ENCODE measurements around the gene L2HGDH.

L2HGDH gene

DNA sequence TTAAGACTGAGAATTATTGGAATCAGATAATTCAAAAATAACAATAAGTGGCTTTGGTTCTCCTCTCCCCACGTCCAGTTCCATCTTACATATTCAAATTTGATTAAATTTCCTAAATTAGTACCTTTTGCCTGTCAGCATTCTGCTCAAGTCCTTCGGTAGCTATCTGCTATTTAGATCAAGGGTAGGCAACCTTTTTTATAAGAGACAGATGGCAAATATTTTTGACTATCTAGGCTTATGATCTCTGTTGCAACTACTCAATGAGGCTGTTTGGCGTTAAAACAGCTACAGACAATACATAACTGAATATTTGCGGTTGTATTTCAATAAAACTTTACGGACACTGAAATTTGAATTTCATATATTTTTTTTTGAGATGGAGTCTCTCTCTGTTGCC, 21.7 kb downstream of the L2HGDH start:
- no peaks in the 10 kb centered on the region for H3K27me3 Mint-ChIP-seq
- no peaks in the 10 kb centered on the region for H3K9me3 Mint-ChIP-seq
- ATAC-seq (ENCODE audit: low read depth), result no peak
- no peak overlapping the region for H3K4me3 Mint-ChIP-seq
- DNase-seq (ENCODE audit: low spot score in 2 of 2), result no peak
- H3K4me1 Mint-ChIP-seq, result no peaks in the 10 kb centered on the region
- no peak overlapping the region for H3K27ac Mint-ChIP-seq
- peaks cover 15% of the 10 kb centered on the region for H3K36me3 Mint-ChIP-seq

DNA sequence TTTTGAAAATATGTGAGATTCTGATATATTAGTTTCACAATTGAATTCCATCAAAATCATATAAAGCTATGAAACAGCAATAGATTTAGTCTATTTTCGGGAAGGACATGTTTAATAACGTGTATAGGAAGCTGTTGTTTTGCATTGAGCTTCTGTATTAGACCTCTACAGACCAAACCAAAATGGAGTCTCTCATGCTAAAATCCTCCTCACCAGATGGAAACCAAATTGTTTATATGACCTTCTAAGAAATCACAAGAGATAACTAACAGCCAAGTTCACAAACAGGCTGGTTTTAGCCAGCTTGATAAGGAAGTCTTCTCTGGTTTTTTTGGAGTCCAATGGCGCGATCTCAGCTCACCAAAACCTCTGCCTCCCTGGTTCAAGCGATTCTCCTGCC, 23.9 kb downstream of the L2HGDH start:
- H3K27ac Mint-ChIP-seq, result no peak overlapping the region
- peaks cover 8% of the 10 kb centered on the region for H3K36me3 Mint-ChIP-seq
- no peaks in the 10 kb centered on the region for H3K4me1 Mint-ChIP-seq
- H3K4me3 Mint-ChIP-seq, result no peak overlapping the region
- H3K27me3 Mint-ChIP-seq, result no peaks in the 10 kb centered on the region
- ATAC-seq (ENCODE audit: low read depth) (no peak), DNase-seq (ENCODE audit: low spot score in 2 of 2) (no peak)
- H3K9me3 Mint-ChIP-seq, result no peaks in the 10 kb centered on the region

DNA sequence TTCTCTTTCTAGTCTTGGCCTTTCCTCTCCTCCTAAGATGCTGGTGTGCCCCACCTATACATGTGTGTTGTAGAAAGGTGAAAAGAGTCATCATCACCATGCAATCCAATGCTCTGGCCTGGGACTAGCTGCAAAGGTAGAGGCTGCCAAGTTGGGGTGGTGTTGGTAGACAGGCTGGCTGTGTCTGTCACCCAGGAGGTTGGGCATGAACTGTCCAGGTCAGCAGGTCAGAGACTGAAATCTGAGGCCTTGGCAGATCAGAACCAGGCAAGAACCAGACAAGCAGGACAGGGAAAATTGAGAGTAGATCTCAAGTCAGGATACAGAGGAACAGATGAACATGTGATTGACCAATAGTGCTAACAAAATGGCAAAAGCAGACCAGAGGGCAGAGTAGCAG, 26.2 kb downstream of the L2HGDH start:
- no peak for ATAC-seq (ENCODE audit: low read depth)
- Mint-ChIP-seq H3K27me3 (no peaks in the 10 kb centered on the region), H3K27ac (no peak overlapping the region), H3K9me3 (no peaks in the 10 kb centered on the region), H3K36me3 (peaks cover 9% of the 10 kb centered on the region), H3K4me1 (no peaks in the 10 kb centered on the region), H3K4me3 (no peak overlapping the region)
- no peak for DNase-seq (ENCODE audit: low spot score in 2 of 2)

DNA sequence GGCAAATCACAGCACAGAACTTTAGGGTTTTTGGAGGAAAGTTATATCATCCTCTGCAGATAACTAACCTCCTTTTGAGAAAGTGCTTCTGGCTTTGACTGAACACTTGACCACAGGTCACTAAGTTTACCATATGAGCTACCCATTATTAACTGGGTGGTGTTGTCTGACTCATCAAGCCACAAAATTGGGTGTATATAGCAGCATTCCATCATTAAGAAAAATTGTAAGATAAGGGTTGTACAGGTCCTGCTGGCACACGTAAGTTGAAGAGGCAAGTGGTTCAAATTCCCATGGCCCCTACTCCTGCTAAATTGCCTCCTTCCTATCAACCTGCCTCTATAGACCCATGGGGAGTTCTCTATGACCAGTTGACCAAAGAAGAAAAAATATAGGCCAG, 39.5 kb downstream of the L2HGDH start:
- Mint-ChIP-seq H3K27me3 (no peaks in the 10 kb centered on the region), H3K4me3 (no peak overlapping the region), H3K4me1 (no peaks in the 10 kb centered on the region), H3K36me3 (no peaks in the 10 kb centered on the region), H3K27ac (no peak overlapping the region), H3K9me3 (no peaks in the 10 kb centered on the region)
- ATAC-seq (ENCODE audit: low read depth) (no peak), DNase-seq (ENCODE audit: low spot score in 2 of 2) (no peak)

DNA sequence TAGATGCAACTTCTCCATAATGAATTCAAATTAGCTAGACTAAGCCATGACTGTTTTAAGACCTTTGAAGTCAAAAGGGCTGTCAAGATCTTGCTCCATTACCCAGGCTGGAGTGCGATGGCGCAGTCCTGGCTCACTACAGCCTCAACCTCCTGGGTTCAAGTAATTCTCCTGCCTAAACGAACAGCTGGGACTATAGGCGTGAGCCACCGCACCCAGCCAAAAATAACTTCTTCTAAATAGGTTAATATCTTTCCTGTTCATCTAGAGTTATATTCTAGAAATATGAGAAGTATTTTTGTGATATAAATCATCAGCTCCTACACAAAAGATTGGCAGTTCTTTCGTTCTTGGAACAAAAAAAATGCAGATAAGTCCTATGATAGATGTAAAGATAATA, 41.1 kb downstream of the L2HGDH start:
- Mint-ChIP-seq H3K4me1 (no peaks in the 10 kb centered on the region), H3K4me3 (no peak overlapping the region), H3K27ac (no peak overlapping the region), H3K27me3 (no peaks in the 10 kb centered on the region), H3K36me3 (no peaks in the 10 kb centered on the region), H3K9me3 (no peaks in the 10 kb centered on the region)
- DNase-seq (ENCODE audit: low spot score in 2 of 2), result no peak
- no peak for ATAC-seq (ENCODE audit: low read depth)

DNA sequence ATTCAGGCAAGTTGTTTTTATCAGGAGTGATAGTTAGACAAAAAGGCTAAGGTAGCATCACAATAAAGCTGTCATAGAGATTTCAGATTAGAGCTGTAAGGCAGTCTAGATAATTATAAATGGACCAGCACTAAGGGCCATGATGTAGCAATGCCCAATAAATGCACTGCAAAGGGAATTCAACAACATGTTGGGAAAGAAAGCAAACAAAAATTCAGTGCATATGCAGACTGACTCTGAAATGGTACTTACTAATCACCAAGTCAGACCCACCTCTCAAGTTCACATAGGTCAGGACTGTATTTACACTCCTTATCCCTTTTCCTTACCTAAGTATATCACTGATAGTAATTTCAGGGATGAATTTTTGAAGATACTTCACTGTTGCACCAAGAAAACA, 47.0 kb downstream of the L2HGDH start:
- ATAC-seq (ENCODE audit: low read depth) (no peak), DNase-seq (ENCODE audit: low spot score in 2 of 2) (no peak)
- peaks cover 2% of the 10 kb centered on the region for H3K4me1 Mint-ChIP-seq
- no peak overlapping the region for H3K4me3 Mint-ChIP-seq
- H3K27me3 Mint-ChIP-seq, result no peaks in the 10 kb centered on the region
- no peak overlapping the region for H3K27ac Mint-ChIP-seq
- H3K36me3 Mint-ChIP-seq, result peaks cover 3% of the 10 kb centered on the region
- no peaks in the 10 kb centered on the region for H3K9me3 Mint-ChIP-seq

DNA sequence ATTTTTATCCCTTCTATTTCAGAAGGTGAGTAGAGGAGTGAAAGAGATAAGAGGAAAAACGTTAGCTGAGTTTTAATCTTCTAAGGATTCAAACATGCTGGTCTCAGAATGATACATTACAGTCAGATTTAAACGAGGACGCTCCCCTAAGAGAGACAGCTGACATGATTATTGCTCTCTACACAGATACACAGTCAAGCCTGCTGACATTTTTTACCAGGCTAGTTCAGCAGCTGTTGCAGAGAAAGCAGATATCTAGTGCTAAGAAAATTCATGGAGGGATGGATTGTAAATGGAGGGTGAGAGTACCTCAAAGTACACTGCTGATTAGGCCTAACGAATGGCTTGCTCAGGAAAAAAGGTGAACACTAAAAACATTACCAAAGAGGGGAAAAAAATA, 48.7 kb downstream of the L2HGDH start:
- Mint-ChIP-seq H3K27me3 (no peaks in the 10 kb centered on the region), H3K4me1 (peaks cover 2% of the 10 kb centered on the region), H3K9me3 (no peaks in the 10 kb centered on the region), H3K27ac (no peak overlapping the region), H3K36me3 (peaks cover 3% of the 10 kb centered on the region), H3K4me3 (no peak overlapping the region)
- no peak for DNase-seq (ENCODE audit: low spot score in 2 of 2)
- no peak for ATAC-seq (ENCODE audit: low read depth)

DNA sequence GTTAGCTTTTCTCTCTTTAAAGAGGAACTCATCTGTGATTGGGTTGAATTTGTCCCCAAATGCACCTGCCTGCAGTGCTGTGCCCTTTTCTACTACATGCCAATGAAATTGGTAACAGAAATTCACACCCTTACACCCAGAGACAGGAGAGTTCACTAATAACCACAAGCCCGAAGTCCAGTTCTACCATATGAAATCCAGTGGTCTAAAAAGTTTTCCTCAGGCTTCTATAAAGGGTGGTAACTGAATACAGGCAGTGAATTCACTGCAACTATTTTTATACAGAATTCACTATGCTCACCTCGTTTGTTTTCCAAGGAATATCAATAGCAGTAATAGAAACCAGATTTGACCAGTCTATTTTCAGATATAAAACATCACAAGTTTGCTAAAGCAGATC, 49.2 kb downstream of the L2HGDH start:
- Mint-ChIP-seq H3K4me3 (no peak overlapping the region), H3K27me3 (no peaks in the 10 kb centered on the region), H3K4me1 (peaks cover 2% of the 10 kb centered on the region), H3K36me3 (peaks cover 3% of the 10 kb centered on the region), H3K27ac (no peak overlapping the region), H3K9me3 (no peaks in the 10 kb centered on the region)
- no peak for ATAC-seq (ENCODE audit: low read depth)
- DNase-seq (ENCODE audit: low spot score in 2 of 2), result no peak

DNA sequence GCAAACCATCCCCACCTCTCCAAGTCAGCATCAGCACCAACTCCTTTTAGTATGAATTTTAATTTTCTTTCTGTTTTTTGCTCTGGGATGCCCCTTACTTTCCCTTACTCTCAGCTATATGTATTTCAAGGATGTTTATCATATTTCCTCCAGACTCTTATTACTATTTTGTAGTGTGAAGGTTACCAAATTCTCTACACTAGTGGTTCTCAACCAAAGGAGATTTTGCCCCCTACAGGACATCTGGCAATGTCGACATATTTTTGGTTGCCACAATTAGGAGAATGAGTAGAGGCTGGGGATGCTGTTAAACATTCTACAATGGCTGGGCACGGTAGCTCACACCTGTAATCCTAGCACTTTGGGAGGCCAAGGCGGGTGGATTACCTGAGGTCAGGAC, 51.5 kb downstream of the L2HGDH start:
- no peak overlapping the region for H3K27ac Mint-ChIP-seq
- peak; percentile 70 for ATAC-seq (ENCODE audit: low read depth)
- DNase-seq (ENCODE audit: low spot score in 2 of 2), result peak in 1 of 2 donors; percentile 17
- H3K4me1 Mint-ChIP-seq, result peaks cover 2% of the 10 kb centered on the region
- H3K27me3 Mint-ChIP-seq, result no peaks in the 10 kb centered on the region
- no peaks in the 10 kb centered on the region for H3K9me3 Mint-ChIP-seq
- peaks cover 3% of the 10 kb centered on the region for H3K36me3 Mint-ChIP-seq
- H3K4me3 Mint-ChIP-seq, result no peak overlapping the region

DNA sequence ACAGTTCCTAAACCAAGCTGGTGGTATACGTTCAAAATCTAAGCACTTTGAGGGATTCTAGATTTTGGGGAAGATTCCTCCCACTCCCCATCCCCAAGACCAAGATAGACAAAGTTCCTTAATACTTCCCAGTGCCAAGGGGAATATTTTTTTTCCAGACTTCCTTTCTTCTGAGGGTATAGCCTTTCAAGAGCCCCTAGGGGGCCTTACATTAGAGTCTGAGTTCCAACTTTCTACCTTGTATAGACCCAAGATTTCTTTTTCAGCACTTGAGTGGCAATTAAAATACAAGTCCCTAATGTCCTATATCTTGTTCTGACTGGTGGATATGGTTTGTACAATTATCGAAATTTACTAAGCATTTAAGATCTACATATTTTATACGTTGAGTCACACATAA, 52.0 kb downstream of the L2HGDH start:
- no peak overlapping the region for H3K27ac Mint-ChIP-seq
- peaks cover 3% of the 10 kb centered on the region for H3K36me3 Mint-ChIP-seq
- H3K9me3 Mint-ChIP-seq, result no peaks in the 10 kb centered on the region
- no peak for ATAC-seq (ENCODE audit: low read depth)
- H3K27me3 Mint-ChIP-seq, result no peaks in the 10 kb centered on the region
- H3K4me3 Mint-ChIP-seq, result no peak overlapping the region
- peaks cover 2% of the 10 kb centered on the region for H3K4me1 Mint-ChIP-seq
- DNase-seq (ENCODE audit: low spot score in 2 of 2), result no peak

DNA sequence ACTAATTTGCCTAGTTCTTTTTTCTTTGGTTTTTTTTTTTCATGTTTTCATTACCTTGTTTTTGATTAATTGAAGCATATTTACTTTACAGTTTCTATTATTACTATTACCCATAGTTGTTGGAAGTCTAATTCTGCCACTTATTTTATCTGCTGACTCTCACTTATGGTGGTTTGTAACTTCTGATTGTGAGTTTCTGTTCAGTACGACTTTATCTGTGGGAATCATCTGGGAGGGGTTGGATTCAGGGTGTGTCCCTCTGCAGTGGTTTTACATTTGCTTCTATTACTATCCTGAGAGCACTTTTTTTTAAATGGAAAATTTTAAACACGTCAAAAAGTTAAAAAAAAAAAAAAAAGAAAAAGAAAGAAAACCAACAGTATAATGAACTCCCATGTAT, 54.3 kb downstream of the L2HGDH start:
- Mint-ChIP-seq H3K4me3 (no peak overlapping the region), H3K4me1 (peaks cover 2% of the 10 kb centered on the region), H3K27ac (no peak overlapping the region), H3K36me3 (peaks cover 12% of the 10 kb centered on the region), H3K27me3 (no peaks in the 10 kb centered on the region), H3K9me3 (peaks cover 8% of the 10 kb centered on the region)
- DNase-seq (ENCODE audit: low spot score in 2 of 2), result no peak
- no peak for ATAC-seq (ENCODE audit: low read depth)

DNA sequence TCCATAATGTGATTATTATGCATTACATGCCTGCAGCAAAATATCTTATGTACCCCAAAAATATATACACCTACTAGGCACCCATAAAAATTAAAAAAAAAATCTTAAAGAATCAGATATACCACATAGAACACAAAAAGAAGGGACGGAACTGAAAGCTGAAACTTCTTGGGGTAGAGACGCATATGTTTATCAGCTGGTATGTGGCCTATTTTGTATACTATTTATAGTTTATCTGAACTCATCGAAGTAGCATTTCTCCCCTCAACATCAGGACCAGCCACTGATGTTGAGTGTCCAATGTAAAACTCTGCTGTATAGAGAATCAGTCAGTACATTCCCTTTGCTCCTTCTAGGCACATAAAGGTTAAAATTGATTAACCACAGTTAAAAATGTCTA, 57.8 kb downstream of the L2HGDH start:
- ATAC-seq (ENCODE audit: low read depth) (no peak), DNase-seq (ENCODE audit: low spot score in 2 of 2) (no peak)
- peaks cover 14% of the 10 kb centered on the region for H3K9me3 Mint-ChIP-seq
- no peak overlapping the region for H3K4me3 Mint-ChIP-seq
- H3K27ac Mint-ChIP-seq, result no peak overlapping the region
- peaks cover 22% of the 10 kb centered on the region for H3K36me3 Mint-ChIP-seq
- H3K27me3 Mint-ChIP-seq, result no peaks in the 10 kb centered on the region
- H3K4me1 Mint-ChIP-seq, result no peaks in the 10 kb centered on the region

DNA sequence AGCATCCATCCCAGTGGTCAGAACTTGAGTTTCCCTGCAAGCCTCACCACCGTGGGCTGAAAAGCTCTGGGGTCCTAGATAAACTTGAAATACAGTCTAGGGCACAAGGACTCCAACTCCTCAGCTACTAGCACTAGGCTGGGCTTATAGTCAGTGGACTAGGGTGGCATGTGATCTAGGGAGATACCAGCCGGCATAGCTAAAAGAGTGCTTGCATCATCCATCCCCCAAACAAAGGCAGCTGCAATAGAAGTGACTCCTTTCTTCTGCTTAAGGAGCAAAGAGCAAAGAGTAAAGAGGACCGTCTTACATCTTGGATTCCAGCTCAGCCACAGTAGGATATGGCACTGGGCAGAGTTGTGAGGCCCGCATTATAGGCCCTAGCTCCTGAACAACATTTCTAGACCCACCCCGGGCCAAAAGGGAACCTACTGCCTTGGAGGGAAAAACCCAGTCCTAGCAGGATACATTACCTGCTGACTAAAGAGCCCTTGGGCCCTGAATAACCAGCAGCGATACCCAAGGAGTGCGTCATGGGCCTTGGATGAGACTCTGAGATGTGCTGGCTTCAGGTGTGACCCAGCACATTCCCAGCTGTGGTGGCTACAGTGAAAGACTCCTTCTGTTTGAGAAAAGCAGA, 62.8 kb downstream of the L2HGDH start:
- Mint-ChIP-seq H3K4me1 (no peaks in the 10 kb centered on the region), H3K36me3 (peaks cover 22% of the 10 kb centered on the region), H3K4me3 (no peak overlapping the region), H3K27me3 (no peaks in the 10 kb centered on the region), H3K27ac (no peak overlapping the region), H3K9me3 (peaks cover 14% of the 10 kb centered on the region)
- no peak for ATAC-seq (ENCODE audit: low read depth)
- no peak for DNase-seq (ENCODE audit: low spot score in 2 of 2)

DNA sequence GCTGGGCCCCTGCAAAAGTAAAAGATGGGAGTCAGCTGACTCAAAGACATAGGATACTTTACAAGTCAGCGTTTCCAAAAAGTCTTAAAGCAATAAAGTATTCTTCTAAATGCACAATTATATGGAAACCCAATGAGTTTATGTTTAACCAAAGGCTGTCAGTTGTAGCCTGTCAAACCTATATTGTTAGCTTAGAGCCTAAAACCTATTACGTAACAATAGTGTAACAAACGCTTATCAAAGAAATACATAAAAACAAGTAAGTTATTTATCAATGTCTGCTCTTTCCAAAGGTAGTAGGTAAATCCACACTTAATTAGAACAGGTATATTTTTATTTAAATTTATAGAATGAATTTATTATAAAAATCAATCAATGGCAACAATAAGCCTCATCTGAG, 64.8 kb downstream of the L2HGDH start:
- Mint-ChIP-seq H3K9me3 (peaks cover 4% of the 10 kb centered on the region), H3K27me3 (no peaks in the 10 kb centered on the region), H3K4me1 (no peaks in the 10 kb centered on the region), H3K36me3 (peaks cover 8% of the 10 kb centered on the region), H3K27ac (no peak overlapping the region), H3K4me3 (no peak overlapping the region)
- ATAC-seq (ENCODE audit: low read depth) (no peak), DNase-seq (ENCODE audit: low spot score in 2 of 2) (no peak)

DNA sequence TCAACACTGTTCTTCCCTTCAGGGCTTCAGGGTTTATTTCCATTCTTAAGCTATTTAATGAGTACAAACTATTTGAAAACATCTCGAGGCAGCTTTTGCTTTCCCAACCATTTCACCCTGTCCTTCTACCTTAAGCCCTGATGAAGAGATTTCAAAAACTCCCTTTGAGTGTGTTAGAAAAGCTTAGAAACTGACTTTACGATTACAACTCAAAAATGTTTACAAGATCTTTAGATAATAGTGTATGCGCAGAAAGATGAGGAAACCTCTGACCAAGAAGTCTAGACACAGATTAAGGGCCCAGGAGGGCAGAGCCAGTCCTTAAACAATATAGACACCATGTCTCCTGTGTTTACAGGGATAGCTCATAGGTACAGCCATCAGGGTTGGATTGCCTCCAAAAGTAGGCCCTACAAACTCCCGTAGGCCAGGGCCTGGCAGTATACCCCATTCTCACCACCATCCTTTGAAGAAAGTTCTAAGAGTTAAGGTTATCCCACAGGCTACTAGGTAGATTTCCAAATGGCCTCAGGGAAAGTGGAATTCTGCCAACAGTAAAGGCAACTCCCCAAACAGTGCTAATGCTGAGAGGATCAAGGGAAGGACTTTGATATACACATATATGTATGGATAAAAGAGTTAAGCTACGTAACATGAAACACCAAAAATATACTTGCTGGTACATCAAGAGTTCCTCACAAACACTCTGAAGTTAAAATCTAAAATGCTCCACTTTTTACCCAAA, 69.3 kb downstream of the L2HGDH start:
- H3K27ac Mint-ChIP-seq, result no peak overlapping the region
- H3K4me1 Mint-ChIP-seq, result peaks cover under 1% of the 10 kb centered on the region
- H3K4me3 Mint-ChIP-seq, result no peak overlapping the region
- H3K9me3 Mint-ChIP-seq, result no peaks in the 10 kb centered on the region
- ATAC-seq (ENCODE audit: low read depth) (no peak), DNase-seq (ENCODE audit: low spot score in 2 of 2) (no peak)
- H3K36me3 Mint-ChIP-seq, result no peaks in the 10 kb centered on the region
- no peaks in the 10 kb centered on the region for H3K27me3 Mint-ChIP-seq

Measured in memory B cell (primary cell).